ENCODE measurements around the gene PRELID1.

- TF ChIP-seq CTCF (IDR thresholded peaks at IDR 0.05; ENCODE audit: insufficient read depth, low read length, poor library complexity, severe bottlenecking) (no peak), EZH2phosphoT487 (conservative IDR thresholded peaks at IDR 0.05; ENCODE audit: low read length) (no peak)
Measured at GRCh38 chr5:177350776-177351391, 47.3 kb downstream of the PRELID1 start.
